Measurements from ENCODE around the gene ZNF234.
"Not testable (repeated sequence)": the region's sequence is repeated elsewhere in the genome, so short reads cannot be mapped to it uniquely, and the experiment has no call there.

The ZNF234 gene

DNA sequence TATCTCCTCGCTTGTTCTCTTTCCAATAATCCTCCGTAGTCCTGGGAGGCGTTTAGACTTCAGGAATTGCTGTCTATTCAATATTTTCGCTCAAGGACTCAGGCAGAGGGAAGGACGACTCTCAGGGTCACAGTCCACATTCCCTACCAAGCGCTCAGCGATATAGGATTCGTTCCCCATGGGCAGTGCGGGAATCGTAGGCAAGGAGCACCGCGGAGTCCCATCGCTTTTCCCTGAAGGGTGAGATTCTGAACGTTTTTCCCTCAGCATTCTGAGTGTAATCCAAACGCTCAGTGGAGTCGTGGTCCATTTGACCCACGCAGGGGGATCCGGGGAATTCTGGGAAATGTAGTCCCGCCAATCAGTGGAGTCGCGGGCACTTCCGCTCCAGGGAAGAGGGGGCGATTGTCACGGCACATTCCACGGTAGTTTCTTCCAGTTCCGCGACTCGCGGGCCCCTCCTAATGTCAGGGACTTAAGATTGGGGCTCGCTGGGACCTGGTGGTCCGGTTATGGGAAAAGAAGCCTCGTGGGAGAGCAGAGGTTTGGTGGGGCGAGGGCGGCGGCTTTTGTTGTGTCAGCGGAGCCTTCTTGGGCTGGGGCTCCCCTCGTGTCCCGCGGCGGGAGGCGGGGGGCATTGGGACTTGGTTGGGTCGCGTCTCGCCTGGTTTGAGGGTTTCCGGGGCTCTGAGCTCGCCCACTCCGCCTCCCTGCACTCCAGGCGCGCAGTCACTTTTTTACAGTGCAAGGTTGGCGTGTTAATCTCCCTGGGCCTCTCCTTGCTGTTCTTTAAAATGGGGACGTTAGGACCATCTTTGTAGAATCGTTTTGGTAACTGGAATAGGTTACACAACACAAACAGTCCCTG is at the start of gene ZNF234:
TSS of gene ZNF234 (plus strand) at position 364 of the 868 bp plus-strand sequence. CDS start 3,079 bp downstream, outside the sequence.
- DNase-seq (ENCODE audit: low read depth in 2 of 3, low spot score in 2 of 3), result peak; percentile 27 to 44 (median 40)

DNA sequence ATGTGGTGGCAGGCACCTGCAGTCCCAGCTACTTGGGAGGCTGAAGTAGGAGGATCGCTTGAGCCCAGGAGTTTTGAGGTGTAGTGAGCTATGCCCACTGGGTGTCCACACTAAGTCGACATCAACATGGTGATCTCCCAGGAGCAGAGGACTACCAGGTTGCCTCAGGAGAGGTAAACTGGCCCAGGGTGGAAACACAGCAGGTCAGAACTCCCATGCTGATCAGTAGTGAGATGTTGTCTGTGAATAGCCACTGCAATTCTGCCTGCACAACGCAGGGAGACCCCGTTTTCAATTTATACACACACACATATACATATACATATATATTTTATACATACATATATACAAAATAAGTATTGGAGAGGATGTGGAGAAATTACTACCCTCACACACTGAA is 49.2 kb upstream of the ZNF234 start:
- no peak for DNase-seq (ENCODE audit: low read depth in 2 of 3, low spot score in 2 of 3)

DNA sequence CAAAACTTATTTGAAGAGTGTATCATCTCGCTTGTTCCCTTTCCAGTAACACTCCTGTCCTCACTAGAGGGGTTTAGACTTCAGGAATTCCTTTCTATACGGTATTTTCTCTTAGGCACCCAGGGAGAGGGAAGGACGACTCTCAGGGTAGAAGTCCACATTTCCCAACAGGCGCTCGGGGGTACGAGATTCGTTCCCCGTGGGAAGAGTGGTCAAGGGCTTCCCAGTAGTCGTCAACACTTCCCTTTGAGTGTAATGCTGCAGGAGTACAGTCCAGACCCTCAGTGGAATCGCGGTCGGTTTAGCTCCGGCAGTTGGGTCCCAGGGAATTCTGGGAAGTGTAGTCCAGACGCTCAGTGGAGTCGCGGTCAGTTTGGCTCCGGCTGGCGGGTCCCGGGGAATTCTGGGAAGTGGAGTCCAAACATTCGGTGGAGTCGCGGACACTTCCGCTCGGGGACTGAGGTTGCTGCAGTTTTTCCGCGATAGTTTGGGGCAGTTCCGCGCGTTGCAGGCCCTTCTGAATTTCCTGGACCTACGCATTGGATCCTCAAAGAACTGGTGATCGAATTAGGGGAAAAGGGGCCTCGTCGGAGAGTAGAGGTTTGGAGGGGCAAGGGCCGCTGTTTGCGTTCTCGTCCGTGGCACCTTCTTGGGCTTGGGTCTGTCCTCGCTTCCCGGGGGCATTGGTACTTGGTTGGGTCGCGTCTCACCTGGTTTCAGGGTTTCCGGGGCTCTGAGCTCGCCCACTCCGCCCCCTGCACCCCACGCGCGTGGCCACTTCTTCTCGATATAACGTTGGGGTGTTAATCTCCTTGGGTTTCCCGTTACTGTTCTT is 47.2 kb upstream of the ZNF234 start, which contains the start of gene ZNF224:
TSS of gene ZNF224 (plus strand) at position 431 of the 835 bp plus-strand sequence. CDS start 3,513 bp downstream, outside the sequence.
- peak in 2 of 3 experiments; percentile 63 to 64 for DNase-seq (ENCODE audit: low read depth in 2 of 3, low spot score in 2 of 3)

DNA sequence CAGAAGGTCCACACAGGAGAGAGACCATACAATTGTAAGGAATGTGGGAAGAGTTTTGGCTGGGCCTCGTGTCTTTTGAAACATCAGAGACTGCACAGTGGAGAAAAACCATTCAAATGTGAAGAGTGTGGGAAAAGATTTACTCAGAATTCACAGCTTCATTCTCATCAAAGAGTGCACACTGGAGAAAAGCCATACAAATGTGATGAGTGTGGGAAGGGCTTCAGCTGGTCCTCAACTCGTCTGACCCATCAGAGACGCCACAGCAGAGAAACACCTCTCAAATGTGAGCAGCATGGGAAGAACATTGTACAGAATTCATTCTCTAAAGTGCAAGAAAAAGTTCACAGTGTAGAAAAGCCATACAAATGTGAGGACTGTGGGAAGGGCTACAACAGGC is 33.6 kb upstream of the ZNF234 start:
- DNase-seq (ENCODE audit: low read depth in 2 of 3, low spot score in 2 of 3), result no peak

DNA sequence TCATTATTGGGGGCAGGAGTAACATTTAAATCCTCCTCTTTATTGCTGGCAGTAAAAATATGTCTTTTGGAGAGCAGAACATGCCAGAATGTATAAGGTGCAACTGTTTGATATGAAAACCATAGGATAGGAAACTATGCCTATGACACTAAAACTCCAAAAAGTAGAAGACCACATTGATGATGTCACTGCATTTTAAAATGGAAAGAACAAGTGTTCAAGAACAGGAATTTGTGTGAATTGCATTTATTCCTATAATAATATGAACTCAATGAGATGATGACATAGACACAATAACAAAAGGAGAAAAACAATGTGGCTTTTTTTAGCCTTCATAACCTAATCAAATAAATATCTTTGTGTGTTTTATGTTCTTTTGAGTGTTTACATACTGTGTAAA is 31.9 kb upstream of the ZNF234 start:
- no peak for DNase-seq (ENCODE audit: low read depth in 2 of 3, low spot score in 2 of 3)

DNA sequence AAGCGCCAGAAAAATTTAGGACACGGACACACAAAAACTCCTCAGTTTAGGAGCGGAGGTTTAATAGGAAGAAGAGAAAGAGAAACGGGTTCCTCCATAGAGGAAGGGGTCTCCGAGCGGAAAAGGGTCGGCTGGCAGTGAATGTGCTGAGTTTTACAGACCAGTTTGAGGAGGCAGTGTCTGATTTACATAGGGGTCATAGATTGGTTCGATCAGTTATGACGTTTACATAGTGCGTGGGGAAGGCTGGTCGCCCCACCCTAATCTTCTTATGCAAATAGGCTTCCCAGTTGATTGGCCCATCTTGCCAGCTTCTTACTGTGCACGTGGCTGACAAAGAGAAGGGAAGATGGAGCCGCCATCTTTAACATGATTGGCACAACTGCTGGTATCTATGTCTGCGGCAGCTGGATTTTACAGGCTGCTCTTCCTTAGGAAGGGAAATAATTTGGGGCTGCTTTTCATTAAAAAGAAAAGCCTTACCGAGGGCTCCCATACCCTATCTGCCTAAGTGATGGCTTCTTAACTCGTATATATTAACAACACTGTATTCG is 29.4 kb upstream of the ZNF234 start:
- no peak for DNase-seq (ENCODE audit: low read depth in 2 of 3, low spot score in 2 of 3)

DNA sequence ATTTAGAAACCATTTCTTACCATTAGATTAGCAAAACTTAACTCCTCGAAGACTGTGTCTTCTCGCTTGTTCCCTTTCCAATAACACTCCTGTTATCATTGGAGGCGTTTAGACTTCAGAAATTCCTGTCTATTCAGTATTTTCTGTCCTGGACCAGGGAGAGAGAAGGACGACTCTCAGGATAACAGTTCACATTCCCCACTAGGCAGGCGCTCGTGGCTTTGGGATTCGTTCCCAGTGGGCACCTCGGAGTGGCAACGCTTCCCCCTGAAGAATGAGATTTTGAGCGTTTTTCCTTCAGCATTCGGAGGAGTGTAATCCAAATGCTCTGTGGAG is 28.6 kb upstream of the ZNF234 start:
- peak in 1 of 3 experiments; percentile 4 for DNase-seq (ENCODE audit: low read depth in 2 of 3, low spot score in 2 of 3)

DNA sequence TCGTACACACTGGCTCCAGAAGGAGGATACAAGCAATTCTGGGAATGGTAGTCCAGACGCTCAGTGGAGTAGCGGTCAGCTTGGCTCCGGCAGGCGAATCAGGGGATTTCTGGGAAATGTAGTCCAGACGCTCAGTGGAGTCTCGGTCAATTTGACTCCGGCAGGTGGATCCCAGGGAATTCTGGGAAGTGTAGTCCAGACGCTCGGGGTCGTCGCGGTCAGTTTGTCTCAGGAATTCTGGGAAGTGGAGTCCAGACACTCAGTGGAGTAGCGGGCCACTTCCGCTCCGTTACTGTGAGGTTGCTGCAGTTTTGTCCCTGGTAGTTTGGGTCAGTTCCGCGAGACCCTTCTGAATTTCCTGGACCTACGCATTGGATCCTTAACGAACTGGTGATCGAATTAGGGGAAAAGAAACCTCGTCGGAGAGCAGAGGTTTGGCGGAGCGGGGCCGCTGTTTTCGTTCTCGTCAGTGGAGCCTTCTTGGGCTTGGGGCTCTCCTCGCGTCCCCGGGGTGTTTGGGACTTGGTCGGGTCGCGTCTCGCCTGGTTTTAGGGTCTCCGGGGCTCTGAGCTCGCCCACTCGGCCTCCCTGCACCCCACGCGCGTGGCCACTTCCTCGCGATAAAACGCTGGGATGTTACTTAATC is 28.1 kb upstream of the ZNF234 start, which contains the start of gene ZNF225:
TSS of gene ZNF225 (plus strand) at position 262 of the 646 bp plus-strand sequence. CDS start 2,429 bp downstream, outside the sequence.
- peak; percentile 33 to 75 (median 64) for DNase-seq (ENCODE audit: low read depth in 2 of 3, low spot score in 2 of 3)

DNA sequence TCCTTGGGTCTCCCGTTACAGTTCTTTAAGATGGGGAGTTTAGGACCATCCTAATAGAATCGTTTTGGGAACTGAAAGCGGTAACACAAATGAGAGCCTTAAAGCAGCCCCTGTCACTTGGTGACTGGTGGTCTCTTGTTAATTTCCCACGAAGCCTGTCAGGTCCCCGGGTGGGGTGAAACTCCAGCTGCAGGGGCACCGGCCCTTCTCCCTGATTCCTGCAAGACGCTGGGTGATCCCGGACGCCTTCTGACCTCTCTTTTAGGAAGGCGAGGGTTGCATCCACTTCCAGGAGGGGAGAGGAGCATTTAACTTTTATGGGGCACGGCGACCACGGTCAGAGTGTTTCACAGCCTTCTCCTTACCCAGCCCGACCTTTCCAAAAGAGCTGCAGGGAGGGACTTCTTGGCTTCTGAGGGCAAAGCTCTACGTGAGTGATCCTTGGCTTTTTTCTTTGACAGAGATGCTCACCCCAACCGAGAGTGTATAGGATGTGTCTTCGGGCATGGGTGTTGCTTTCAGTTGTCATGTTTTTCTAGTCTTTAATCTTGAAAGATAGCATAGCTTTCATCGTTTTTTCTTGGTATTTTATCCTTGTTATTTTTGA is 27.5 kb upstream of the ZNF234 start:
- no peak for DNase-seq (ENCODE audit: low read depth in 2 of 3, low spot score in 2 of 3)

DNA sequence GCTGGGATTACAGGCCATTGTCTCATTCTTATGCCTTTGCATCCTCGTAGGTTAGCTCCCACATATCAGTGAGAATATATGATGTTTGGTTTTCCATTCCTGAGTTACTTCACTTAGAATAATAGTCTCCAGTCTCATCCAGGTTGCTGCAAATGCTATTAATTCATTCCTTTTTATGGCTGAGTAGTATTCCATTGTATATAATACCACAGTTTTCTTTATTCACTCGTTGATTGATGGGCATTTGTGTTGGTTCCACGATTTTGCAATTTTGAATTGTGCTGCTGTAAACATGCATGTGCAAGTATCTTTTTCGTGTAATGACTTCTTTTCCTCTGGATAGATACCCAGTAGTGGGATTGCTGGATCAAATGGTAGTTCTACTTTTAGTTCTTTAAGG is 20.2 kb upstream of the ZNF234 start:
- DNase-seq (ENCODE audit: low read depth in 2 of 3, low spot score in 2 of 3), result not testable (repeated sequence)

DNA sequence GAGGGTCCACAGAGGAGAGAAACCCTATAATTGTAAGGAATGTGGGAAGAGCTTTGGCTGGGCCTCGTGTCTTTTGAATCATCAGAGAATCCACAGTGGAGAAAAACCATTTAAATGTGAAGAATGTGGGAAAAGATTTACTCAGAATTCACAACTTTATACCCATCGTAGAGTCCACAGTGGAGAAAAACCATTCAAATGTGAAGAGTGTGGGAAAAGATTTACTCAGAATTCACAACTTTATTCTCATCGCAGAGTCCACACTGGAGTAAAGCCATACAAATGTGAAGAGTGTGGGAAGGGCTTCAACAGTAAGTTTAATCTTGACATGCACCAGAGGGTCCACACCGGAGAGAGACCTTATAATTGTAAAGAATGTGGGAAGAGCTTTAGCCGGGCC is 9.4 kb upstream of the ZNF234 start:
- no peak for DNase-seq (ENCODE audit: low read depth in 2 of 3, low spot score in 2 of 3)

DNA sequence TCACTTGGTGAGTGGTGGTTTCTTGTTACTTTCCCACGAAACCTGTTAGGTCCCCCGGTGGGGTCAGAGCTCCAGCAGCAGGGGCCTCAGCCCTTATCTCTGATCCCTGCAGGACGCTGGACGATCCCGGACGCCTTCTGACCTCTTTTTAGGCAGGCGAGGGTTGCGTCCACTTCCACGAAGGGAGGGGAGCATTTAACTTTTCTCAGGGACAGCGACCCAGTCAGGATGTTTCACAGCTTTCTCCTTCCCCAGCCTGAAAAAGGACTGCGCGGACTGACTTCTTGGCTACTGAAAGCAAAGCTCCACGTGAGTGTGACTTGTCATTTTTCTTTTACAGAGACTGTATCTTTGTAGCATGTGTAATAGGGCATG is 692 bp downstream of the ZNF234 start:
- DNase-seq (ENCODE audit: low read depth in 2 of 3, low spot score in 2 of 3), result no peak

DNA sequence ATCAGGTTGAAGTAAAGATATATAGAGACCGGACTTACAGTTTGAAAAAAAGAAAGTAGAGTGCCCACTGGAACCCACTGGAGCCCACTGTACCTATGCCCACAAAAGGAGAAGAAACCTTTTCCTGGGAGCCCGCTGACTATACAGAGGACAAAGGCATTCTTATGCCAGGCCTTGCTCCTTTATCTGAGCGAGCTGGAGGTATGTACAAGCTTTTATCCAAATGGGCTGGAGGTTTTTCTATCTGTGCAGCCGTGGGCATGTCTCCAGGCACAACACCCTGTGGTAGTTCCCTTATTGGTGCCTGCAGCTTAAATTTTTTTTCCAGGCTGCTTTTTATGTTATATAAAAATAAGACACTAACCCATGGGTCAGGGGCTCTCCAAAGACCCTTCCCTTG is 8.4 kb downstream of the ZNF234 start:
- DNase-seq (ENCODE audit: low read depth in 2 of 3, low spot score in 2 of 3), result no peak

DNA sequence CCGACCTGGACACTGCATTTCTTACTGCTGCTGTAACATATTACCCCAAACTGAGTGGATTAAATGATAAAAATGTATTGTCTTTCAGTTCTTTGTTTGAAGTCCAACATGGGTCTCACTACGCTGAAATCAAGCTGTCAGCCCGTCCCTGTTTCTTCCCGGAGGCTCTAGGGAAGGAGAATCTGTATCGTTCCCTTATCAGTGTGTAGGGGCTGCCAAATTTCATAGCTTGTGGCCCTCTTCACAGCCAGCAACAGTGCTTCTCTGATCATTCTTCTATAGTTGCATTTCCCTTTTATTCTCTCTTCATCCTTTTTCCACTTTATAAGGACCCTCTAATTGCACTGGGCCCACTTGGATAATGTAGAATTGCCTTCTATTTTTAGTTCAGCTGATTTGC is 10.1 kb downstream of the ZNF234 start:
- DNase-seq (ENCODE audit: low read depth in 2 of 3, low spot score in 2 of 3), result no peak

DNA sequence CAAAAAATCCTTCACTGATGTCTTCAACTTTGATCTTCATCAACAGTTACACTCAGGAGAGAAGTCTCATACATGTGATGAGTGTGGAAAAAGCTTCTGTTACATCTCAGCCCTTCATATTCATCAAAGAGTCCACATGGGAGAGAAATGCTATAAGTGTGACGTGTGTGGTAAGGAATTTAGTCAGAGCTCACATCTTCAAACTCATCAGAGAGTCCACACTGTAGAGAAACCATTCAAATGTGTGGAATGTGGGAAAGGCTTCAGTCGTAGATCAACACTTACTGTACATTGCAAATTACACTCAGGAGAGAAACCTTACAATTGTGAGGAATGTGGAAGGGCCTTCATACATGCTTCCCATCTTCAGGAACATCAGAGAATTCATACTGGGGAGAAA is 15.1 kb downstream of the ZNF234 start:
- no peak for DNase-seq (ENCODE audit: low read depth in 2 of 3, low spot score in 2 of 3)

DNA sequence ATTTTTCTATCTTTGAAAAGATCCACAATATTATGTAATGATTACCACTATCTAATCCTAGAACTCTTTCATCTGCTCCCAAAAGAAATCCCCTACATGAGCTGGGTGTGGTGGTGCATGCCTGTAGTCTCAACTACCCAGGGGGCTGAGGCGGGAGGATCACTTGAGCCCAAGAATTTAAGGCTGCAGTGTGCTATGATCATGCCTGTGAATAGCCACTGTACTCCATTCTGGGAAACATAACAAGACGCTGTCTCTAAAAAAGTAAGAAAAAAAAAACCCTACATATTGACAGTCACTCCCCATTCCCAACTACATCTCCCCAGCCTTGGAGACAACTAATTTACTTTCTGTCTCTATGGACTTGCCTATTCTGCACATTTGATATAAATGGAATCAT is 22.4 kb downstream of the ZNF234 start:
- DNase-seq (ENCODE audit: low read depth in 2 of 3, low spot score in 2 of 3), result no peak

DNA sequence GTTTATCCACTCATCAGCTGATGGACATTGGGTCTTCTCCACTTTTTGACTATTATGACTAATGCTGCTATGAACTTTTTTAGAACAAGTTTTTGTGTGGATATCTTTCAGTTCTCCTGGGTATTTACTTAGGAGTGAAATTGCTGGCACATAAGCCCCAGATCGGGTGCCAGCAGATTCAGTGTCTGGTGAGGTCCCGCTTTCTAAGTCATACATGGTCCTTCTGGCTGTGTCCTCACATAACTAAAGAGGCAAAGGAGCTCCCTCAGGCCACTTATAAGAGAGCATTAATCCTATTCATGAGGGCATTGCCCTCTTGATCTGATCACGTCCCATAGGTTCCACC is 22.9 kb downstream of the ZNF234 start:
- no peak for DNase-seq (ENCODE audit: low read depth in 2 of 3, low spot score in 2 of 3)

DNA sequence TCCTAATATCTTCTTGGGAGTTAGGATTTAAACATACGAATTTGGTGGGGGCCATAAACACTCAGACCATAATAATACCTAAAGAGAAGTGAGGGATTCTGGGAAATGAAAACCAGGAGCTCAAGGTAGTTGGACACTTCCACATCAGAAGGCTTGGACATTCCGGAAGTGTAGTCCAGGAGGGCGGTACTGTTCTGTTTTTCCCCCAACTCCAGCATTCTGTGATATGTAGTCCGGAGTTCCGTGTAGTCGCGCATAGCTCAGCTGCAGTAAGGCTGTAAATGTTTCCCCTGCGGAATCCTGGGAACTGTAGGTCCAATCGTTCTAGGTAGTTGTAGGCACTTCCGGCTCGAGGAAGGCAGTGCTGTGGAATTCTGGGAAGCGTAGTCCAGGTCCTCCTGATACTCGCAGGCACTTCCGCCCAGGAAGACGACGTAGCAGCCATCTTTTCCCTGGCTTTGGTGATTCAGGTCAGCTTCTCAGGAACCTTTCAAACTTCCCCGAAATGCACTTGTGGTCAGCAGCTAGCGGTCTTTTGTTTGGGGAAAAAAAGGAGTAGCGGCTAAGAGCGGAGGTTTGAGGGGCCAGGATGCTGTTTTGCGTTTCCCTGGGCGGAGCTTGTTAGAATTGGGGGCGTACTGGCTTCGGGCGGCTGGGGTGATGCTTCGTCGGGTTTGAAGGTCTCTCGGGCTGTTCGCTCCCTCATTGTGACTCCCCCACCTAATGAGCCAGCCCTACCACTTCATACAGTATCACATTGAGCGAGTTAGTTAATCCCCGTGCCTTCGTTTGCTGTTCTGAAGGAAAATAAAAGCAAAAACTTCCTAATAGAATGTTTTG is 23.5 kb downstream of the ZNF234 start, which contains the start of gene ZNF226:
TSS of gene ZNF226 (plus strand) at position 428 of the 840 bp plus-strand sequence. CDS start 4,981 bp downstream, outside the sequence.
- DNase-seq (ENCODE audit: low read depth in 2 of 3, low spot score in 2 of 3), result peak; percentile 40 to 70 (median 47)

DNA sequence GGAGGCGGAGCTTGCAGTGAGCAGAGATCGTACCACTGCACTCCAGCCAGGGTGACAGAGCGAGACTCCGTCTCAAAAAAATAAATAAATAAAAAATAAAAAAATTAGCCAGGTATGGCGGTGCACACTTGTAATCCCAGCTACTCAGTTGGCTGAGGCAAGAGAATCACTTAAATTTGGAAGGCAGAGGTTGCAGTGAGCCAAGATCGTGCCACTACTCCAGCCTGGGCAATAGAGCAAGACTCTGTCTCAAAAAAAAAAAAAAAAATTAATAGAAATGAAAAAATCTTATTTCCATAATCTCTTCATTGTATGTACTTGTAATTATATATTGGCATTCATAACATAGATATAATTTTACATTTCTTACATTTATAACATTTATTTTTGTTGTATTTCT is 29.3 kb downstream of the ZNF234 start:
- not testable (repeated sequence) for DNase-seq (ENCODE audit: low read depth in 2 of 3, low spot score in 2 of 3)

DNA sequence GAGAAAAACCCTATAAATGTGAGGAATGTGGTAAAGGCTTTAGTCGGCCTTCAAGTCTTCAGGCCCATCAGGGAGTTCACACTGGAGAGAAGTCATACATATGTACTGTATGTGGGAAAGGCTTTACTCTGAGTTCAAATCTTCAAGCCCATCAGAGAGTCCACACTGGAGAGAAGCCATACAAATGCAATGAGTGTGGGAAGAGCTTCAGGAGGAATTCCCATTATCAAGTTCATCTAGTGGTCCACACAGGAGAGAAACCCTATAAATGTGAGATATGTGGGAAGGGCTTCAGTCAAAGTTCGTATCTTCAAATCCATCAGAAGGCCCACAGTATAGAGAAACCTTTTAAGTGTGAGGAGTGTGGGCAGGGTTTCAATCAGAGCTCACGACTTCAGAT is 35.2 kb downstream of the ZNF234 start:
- no peak for DNase-seq (ENCODE audit: low read depth in 2 of 3, low spot score in 2 of 3)
